Endothelial cell of umbilical vein (primary cell): ENCODE results near the gene HAP1. TPM values are rescaled to one million over a fixed set of nuclear protein-coding genes. Genes with fewer than 3 reads are reported as not detected.

ENCODE experiments used
- polyA plus RNA-seq, 4 experiments: library from polyadenylated mRNA; depleted of rRNA in 3 of 4; stranded (reverse) in 3 of 4; unstranded in 1 of 4; fragments of >200 nt; gene quantifications; 2 replicates each; pipeline versions ENCODE4 v1.2.1 to v1.2.3, GENCODE V29; 2011 to 2012; ENCODE audit warnings: missing spikeins in 1 of 4
- small RNA-seq: library from RNA; depleted of rRNA; stranded (forward); fragments of <200 nt; gene quantifications from one replicate; pipeline ENCODE3, GENCODE V24; 2012; ENCODE audit warnings: low replicate concordance, low read depth; ENCODE audit not compliant: insufficient read depth, insufficient read length
- total RNA-seq: library from RNA; stranded (reverse); gene quantifications from 2 replicates; pipeline ENCODE4 v1.2.3, GENCODE V29; 2021

The HAP1 gene
- total and polyA plus RNA-seq, 2 donors (not counting 3 experiments of a cell fraction or from before 2014, with no cell fraction given) = 0.07 to 0.24 TPM

Small RNA genes lying within 50 kb of the gene (small RNA-seq; reads per million reads assigned to genes)
- gene RN7SL399P (not detected), gene RNA5SP442 (not detected)

Other genes starting within 250 kb of the HAP1 start
- gene KRT36, start 244.7 kb downstream of the HAP1 start, total RNA-seq = not detected in 2 replicates
- gene KRT36, start 244.7 kb downstream of the HAP1 start, polyA plus RNA-seq = 0.04 and 0.11 TPM in 2 replicates
- gene KRT13, start 229.0 kb downstream of the HAP1 start, total RNA-seq = not detected in 2 replicates
- gene KRT13, start 229.0 kb downstream of the HAP1 start, polyA plus RNA-seq = not detected in 2 replicates
- gene KRT15, start 215.8 kb downstream of the HAP1 start, total RNA-seq = 2.8 TPM in 2 replicates
- gene KRT15, start 215.8 kb downstream of the HAP1 start, polyA plus RNA-seq = 0.68 and 0.83 TPM in 2 replicates
- 14.9 and 23.3 TPM in 2 replicates for gene KRT19, start 206.3 kb downstream of the HAP1 start, total RNA-seq
- gene KRT19, start 206.3 kb downstream of the HAP1 start, polyA plus RNA-seq = 12.9 and 20.1 TPM in 2 replicates
- gene KRT9, start 162.6 kb downstream of the HAP1 start, total RNA-seq = not detected in 2 replicates
- not detected in 2 replicates for gene KRT9, start 162.6 kb downstream of the HAP1 start, polyA plus RNA-seq
- 0.18 and 0.66 TPM in 2 replicates for gene KRT14, start 147.7 kb downstream of the HAP1 start, total RNA-seq
- gene KRT14, start 147.7 kb downstream of the HAP1 start, polyA plus RNA-seq = 0.11 and 0.12 TPM in 2 replicates
- not detected in 2 replicates for gene KRT16, start 121.9 kb downstream of the HAP1 start, total RNA-seq
- gene KRT16, start 121.9 kb downstream of the HAP1 start, polyA plus RNA-seq = not detected in 2 replicates
- gene KRT17, start 110.1 kb downstream of the HAP1 start, total RNA-seq = 0.55 and 1.6 TPM in 2 replicates
- gene KRT17, start 110.1 kb downstream of the HAP1 start, polyA plus RNA-seq = 0.83 and 0.96 TPM in 2 replicates
- 814 and 839 TPM in 2 replicates for gene EIF1, start 45.8 kb downstream of the HAP1 start, total RNA-seq
- 145 and 168 TPM in 2 replicates for gene EIF1, start 45.8 kb downstream of the HAP1 start, polyA plus RNA-seq
- gene GAST, start 22.3 kb downstream of the HAP1 start, total RNA-seq = not detected in 2 replicates
- not detected in 2 replicates for gene GAST, start 22.3 kb downstream of the HAP1 start, polyA plus RNA-seq
- 170 and 171 TPM in 2 replicates for gene JUP, start 52.1 kb upstream of the HAP1 start, total RNA-seq
- gene JUP, start 52.1 kb upstream of the HAP1 start, polyA plus RNA-seq = 98.0 and 100 TPM in 2 replicates
- gene P3H4, start 77.3 kb upstream of the HAP1 start, total RNA-seq = 37.1 and 39.2 TPM in 2 replicates
- gene P3H4, start 77.3 kb upstream of the HAP1 start, polyA plus RNA-seq = 57.3 and 58.3 TPM in 2 replicates
- gene FKBP10, start 78.4 kb upstream of the HAP1 start, total RNA-seq = 163 and 168 TPM in 2 replicates
- 377 and 431 TPM in 2 replicates for gene FKBP10, start 78.4 kb upstream of the HAP1 start, polyA plus RNA-seq
- 57.4 and 67.3 TPM in 2 replicates for gene NT5C3B, start 101.6 kb upstream of the HAP1 start, total RNA-seq
- 75.5 and 92.5 TPM in 2 replicates for gene NT5C3B, start 101.6 kb upstream of the HAP1 start, polyA plus RNA-seq
- gene KLHL10, start 103.2 kb upstream of the HAP1 start, total RNA-seq = not detected in 2 replicates
- 0.10 TPM in 1 of 2 replicates, not detected in the other for gene KLHL10, start 103.2 kb upstream of the HAP1 start, polyA plus RNA-seq
- gene KLHL11, start 130.8 kb upstream of the HAP1 start, total RNA-seq = 11.0 and 12.6 TPM in 2 replicates
- gene KLHL11, start 130.8 kb upstream of the HAP1 start, polyA plus RNA-seq = 2.9 and 3.1 TPM in 2 replicates
- gene ACLY, start 184.3 kb upstream of the HAP1 start, total RNA-seq = 324 and 329 TPM in 2 replicates
- 174 and 176 TPM in 2 replicates for gene ACLY, start 184.3 kb upstream of the HAP1 start, polyA plus RNA-seq
- gene ODAD4, start 196.0 kb upstream of the HAP1 start, total RNA-seq = 0.60 and 1.0 TPM in 2 replicates
- 0.19 TPM in 1 of 2 replicates, not detected in the other for gene ODAD4, start 196.0 kb upstream of the HAP1 start, polyA plus RNA-seq
- 84.9 and 88.3 TPM in 2 replicates for gene CNP, start 232.2 kb upstream of the HAP1 start, total RNA-seq
- 48.6 and 49.4 TPM in 2 replicates for gene CNP, start 232.2 kb upstream of the HAP1 start, polyA plus RNA-seq